GOT3 (cell line): ENCODE measurements around the gene MMD.
"Not testable (repeated sequence)": the region's sequence is repeated elsewhere in the genome, so short reads cannot be mapped to it uniquely, and the experiment has no call there.

Source experiments
- DNase-seq: peaks from one replicate; lab custom pipeline; 2025; ENCODE audit warnings: mixed read lengths; lab: John Stamatoyannopoulos, UW

MMD gene

GRCh38 chr17:55443904-55444303 lies 22.3 kb upstream of the MMD start:
- DNase-seq = no peak

DNA sequence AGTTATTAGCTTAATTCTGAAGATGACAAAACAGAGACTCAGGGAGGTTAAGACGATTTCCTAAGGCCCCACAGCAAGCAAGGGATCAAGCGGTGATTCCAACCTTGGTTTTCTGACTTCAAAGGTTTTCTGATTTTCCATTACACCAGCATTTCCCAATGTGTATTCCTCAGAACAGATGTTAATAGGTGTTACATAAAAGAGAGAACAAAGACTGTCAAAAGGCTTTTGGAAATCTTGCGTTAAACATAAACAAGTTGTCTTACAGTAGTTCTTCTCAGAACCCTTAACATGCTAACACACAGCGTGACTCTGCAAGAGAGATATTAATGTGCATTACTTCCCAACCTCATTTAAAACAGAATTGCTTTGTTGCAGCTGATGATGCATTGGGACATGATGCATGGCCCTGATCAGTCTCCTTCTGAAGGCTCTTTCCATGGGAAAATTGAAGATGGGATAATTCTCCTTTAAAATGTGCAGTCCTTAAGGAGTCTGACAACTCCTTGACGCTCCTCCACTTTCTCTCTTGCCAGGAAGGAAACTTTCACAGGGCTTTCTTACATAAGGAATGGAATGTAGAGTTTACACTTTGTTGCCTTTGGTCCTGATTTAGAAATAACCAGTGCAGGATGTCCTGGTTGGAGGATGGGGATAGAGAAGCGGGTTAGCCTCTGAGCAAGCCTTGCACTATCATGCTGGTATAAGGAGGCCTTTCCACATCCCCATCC lies 21.5 kb upstream of the MMD start:
- no peak for DNase-seq

DNA sequence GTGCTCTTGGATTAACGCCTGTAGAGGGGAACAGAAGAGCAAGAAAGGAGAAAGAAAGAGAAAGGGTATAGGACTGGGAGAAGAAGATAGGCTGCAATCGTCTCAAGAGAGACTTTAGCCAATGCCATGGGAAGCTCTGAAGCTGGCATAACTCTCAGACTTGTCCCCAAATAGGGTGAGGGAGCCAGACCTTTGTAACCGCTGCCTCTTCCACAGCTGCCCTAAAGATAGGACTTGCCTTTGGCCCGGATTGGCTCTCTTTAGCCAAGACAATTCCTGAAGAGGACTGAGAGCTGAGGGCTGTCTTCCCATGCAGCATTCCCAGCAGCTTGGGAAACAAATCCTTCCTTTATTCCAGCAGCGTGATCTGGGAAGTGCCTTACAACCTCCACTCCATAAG lies 20.8 kb upstream of the MMD start:
- no peak for DNase-seq

DNA sequence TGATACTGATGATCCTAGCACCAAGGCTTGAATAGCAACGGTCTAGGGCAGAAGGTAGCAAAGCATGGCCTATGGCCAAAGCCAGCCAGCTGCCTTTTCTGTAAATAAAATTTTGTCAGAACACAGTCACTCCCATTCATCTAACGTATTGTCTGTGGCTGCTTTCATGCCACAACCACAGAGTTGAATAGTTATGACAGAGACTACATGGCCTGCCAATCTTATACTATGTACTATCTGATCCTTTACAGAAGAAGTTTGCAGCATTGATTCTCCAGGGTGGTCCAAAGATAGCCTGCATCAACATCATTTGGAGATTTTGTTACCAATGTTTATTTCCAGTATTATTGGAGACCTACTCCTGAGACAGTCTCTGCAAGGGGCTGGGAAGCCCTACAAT lies 19.9 kb upstream of the MMD start:
- no peak for DNase-seq

GRCh38 chr17:55440391-55440790 lies 18.8 kb upstream of the MMD start:
- DNase-seq = no peak

DNA sequence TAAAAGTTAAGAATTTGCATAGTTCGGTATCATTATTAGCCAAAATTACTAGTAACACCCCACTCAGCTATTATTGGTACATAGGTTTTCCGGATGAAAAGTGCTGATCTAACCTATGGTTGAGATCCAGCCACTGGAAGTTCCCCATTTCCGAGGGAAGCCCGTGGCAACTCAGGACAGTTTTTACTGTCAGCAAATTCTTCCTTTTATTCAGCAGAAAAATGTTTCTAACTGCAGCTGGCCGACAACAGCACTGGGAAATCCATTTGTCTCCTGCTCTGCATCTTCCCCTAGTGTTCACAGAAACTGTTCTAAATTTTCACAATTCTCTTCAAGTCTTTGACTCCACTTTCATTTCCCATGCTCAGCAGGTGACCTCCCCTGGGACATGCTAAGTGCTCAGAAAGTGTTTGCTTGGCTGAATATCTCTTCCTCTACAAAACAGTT lies 15.5 kb upstream of the MMD start:
- no peak for DNase-seq

- no peak for DNase-seq
Measured at GRCh38 chr17:55436224-55437158, 14.9 kb upstream of the MMD start.

DNA sequence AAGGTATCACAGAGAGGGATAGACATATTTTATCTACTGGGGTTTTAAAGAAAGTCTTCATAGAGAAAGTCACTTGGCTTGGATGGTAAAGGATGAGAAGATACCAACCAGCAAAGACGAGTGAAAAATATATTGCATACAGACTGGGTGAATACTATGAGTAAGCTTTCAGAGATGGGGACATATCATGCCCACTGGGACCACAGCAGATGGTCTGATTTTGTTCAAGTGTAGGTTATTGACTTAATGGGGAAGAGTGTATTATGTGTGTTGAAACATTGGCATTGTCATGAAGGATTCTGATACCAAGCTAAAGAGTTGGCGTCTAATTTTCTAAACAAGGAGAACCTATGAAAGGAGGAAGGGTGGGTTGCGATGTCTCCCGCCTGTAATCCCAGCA lies 13.8 kb upstream of the MMD start:
- no peak for DNase-seq

GRCh38 chr17:55434721-55435120 lies 13.1 kb upstream of the MMD start:
- DNase-seq = no peak

GRCh38 chr17:55433629-55434422 lies 12.2 kb upstream of the MMD start:
- DNase-seq = no peak

DNA sequence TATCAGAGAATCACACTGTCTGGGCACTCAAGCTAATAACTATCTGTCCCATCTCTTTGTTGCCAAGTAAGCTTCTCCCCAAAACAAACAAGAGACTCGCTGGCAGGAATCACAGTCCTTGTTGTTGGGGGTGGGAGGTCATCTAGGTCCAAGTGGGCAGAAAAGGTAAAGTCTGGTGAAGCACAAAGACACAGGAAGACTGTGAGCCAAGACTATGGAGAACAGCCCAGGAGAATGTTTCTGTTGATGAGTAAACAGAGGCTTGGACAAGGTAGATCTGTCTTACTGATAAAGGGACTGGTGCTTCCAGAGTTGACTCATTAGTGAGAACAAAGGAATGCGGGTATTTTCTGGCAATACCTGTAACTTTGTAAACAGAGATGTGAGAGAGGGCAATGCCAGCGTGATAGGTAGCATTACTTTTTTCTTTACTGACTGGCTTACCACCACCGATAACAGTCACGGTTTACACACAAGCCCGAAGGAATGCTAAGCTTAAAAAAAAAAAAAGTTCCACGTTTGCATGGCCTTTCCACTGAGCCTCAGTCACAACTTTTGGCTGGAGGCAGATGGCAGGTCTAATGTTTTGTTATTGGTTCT lies 11.5 kb upstream of the MMD start:
- no peak for DNase-seq

- DNase-seq = no peak
Measured at GRCh38 chr17:55432358-55433028, 10.9 kb upstream of the MMD start.

DNA sequence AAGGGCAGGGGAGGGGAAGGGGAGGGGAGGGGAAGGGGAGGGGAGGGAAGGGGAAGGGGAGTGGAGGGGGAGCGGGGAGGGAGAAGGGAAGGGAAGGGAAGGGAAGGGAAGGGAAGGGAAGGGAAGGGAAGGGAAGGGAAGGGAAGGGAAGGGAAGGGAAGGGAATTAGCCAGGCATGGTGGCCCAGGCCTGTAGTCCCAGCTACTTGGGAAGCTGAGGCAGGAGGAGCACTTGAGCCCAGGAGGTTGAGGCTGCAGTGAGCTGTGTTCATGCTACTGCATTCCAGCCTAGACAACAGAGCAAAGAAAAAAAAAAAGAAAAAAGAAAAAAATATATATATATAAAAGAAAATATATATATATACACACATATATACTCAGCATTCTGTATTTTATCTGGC lies 10.3 kb upstream of the MMD start:
- DNase-seq = not testable (repeated sequence)

- no peak for DNase-seq
Measured at GRCh38 chr17:55430541-55431288, 9.1 kb upstream of the MMD start.

DNA sequence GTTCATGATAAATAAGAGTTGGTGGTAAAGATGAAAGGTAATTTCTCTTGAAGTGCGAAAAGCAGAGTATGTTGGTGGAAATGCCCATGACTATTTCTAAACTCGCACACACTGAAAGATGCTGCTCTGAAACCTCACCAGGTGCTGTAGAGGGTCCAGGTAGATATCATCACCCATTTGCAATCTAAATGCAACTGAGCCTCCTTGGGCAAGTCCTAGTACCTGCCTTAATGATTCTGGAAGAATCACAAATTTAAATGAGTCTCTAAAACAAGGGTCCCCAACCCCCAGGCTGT lies 5.9 kb upstream of the MMD start:
- DNase-seq = no peak

- no peak for DNase-seq
Measured at GRCh38 chr17:55426851-55427586, 5.4 kb upstream of the MMD start.

GRCh38 chr17:55424893-55425540 lies 3.4 kb upstream of the MMD start:
- no peak for DNase-seq

- no peak for DNase-seq
Measured at GRCh38 chr17:55423535-55423934, 1.9 kb upstream of the MMD start.

DNA sequence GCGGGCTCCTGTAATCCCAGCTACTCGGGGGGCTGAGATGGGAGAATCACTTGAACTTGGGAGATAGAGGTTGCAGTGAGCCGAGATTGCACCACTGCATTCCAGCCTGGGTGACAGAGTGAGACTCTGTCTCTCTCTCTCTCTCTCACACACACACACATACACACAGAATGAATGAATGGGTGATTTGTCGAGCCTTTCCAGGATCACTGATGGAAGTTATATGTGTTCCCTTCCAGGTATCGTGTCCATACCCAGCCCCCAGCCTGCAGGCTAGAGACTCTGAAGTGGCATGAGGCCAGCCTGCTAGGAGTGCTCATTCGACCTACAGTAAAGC lies 1.2 kb upstream of the MMD start:
- not testable (repeated sequence) for DNase-seq

GRCh38 chr17:55420776-55421178 lies 858 bp downstream of the MMD start:
- no peak for DNase-seq
